GM23338 (cell line): ENCODE results near the gene GPR142.
A peak's percentile ranks its signal among the peaks of the same experiment; 100 is the strongest.

Source experiments
- CREB1 ChIP-seq: fragments of 250-450 bp; sonication (Bioruptor Pico); IDR thresholded peaks from 2 replicates; pipeline ENCODE4 v1.5.0; 2020; ENCODE audit warnings: low read depth, mild to moderate bottlenecking, moderate library complexity
- CTCF ChIP-seq, 2 experiments: fragments of 200-600 bp in 1 of 2; sonication (generic) in 1 of 2; conservative IDR thresholded peaks; 2 replicates each; pipeline versions ENCODE4 v1.5.1 to v1.6.1; 2016 to 2017; ENCODE audit warnings: antibody characterized with exemption in 2 of 2, low read depth in 2 of 2, mild to moderate bottlenecking in 2 of 2, moderate library complexity in 1 of 2
- EZH2 ChIP-seq: fragments of 200-600 bp; sonication (generic); IDR thresholded peaks from one replicate; pipeline ENCODE4 v1.8.0; 2017; ENCODE audit warnings: antibody characterized with exemption, mild to moderate bottlenecking, low read depth; ENCODE audit not compliant: unreplicated experiment
- EZH2phosphoT487 ChIP-seq: fragments of 200-600 bp; sonication (generic); IDR thresholded peaks from one replicate; pipeline ENCODE4 v1.8.1; 2018; ENCODE audit warnings: antibody characterized with exemption; ENCODE audit not compliant: unreplicated experiment
- POLR2AphosphoS5 ChIP-seq: IDR thresholded peaks from 2 replicates; pipeline ENCODE4 v1.6.1; 2016; ENCODE audit warnings: antibody characterized with exemption, low read depth
- REST ChIP-seq: IDR thresholded peaks from one replicate; pipeline ENCODE4 v1.6.1; 2018; ENCODE audit warnings: antibody characterized with exemption; ENCODE audit not compliant: unreplicated experiment
- ZNF331 ChIP-seq: fragments of 250-450 bp; sonication (Bioruptor Pico); IDR thresholded peaks from 2 replicates; pipeline ENCODE4 v1.5.0; 2020; ENCODE audit warnings: low read depth, mild to moderate bottlenecking, moderate library complexity

GRCh38 chr17:74387365-74388218, 20.3 kb downstream of the GPR142 start:
- no peak for TF ChIP-seq EZH2phosphoT487
- peak in 1 of 2 experiments; percentile 27; a peak in 2 of 4 replicates for TF ChIP-seq CTCF (conservative IDR thresholded peaks at IDR 0.05; ENCODE audit: low read depth in 2 of 2)
- no peak for TF ChIP-seq POLR2AphosphoS5
- no peak for TF ChIP-seq EZH2
- TF ChIP-seq REST: no peak
- no peak for TF ChIP-seq CREB1 (CRISPR knock-in tag)
- no peak for TF ChIP-seq ZNF331 (CRISPR knock-in tag)
